SK-N-SH treated with all-trans-retinoic acid at 6 μM for 48 hours (cell line): ENCODE measurements around the gene DLG2.

Experiments used
- BACH2 ChIP-seq: fragments of 250-450 bp; sonication (Bioruptor Pico); IDR thresholded peaks from 2 replicates; pipeline ENCODE4 v1.9.0; 2021; ENCODE audit warnings: mild to moderate bottlenecking, borderline replicate concordance
- CREB5 ChIP-seq: fragments of 250-450 bp; sonication (Bioruptor Pico); IDR thresholded peaks from 2 replicates; pipeline ENCODE4 v1.5.1; 2020; ENCODE audit warnings: low read depth, mild to moderate bottlenecking, moderate library complexity
- ESRRG ChIP-seq: fragments of 250-450 bp; sonication (Bioruptor Pico); IDR thresholded peaks from 2 replicates; pipeline ENCODE4 v1.6.1; 2021; ENCODE audit warnings: mild to moderate bottlenecking
- OSR1 ChIP-seq: fragments of 250-450 bp; sonication (Bioruptor Pico); IDR thresholded peaks from 2 replicates; pipeline ENCODE4 v1.8.0; 2022; ENCODE audit warnings: moderate library complexity, mild to moderate bottlenecking, inconsistent platforms
- PATZ1 ChIP-seq: fragments of 250-450 bp; sonication (Bioruptor Pico); IDR thresholded peaks from 2 replicates; pipeline ENCODE4 v1.8.0; 2020; ENCODE audit warnings: mild to moderate bottlenecking, moderate library complexity, borderline replicate concordance
- POU6F1 ChIP-seq: fragments of 250-450 bp; sonication (Bioruptor Pico); IDR thresholded peaks from 2 replicates; pipeline ENCODE4 v1.8.0; 2021; ENCODE audit warnings: low read depth, mild to moderate bottlenecking, moderate library complexity, borderline replicate concordance
- RARB ChIP-seq: fragments of 250-450 bp; sonication (Bioruptor Pico); IDR thresholded peaks from 2 replicates; pipeline ENCODE4 v1.8.0; 2021; ENCODE audit warnings: mild to moderate bottlenecking, moderate library complexity
- TCF4 ChIP-seq: fragments of 250-450 bp; sonication (Bioruptor Pico); IDR thresholded peaks from 2 replicates; pipeline ENCODE4 v1.8.0; 2021; ENCODE audit warnings: mild to moderate bottlenecking, moderate library complexity, borderline replicate concordance
- TOX ChIP-seq: fragments of 250-450 bp; sonication (Bioruptor Pico); IDR thresholded peaks from 2 replicates; pipeline ENCODE4 v1.8.0; 2021; ENCODE audit warnings: mild to moderate bottlenecking, moderate library complexity, borderline replicate concordance
- TSHZ2 ChIP-seq: fragments of 250-450 bp; sonication (Bioruptor Pico); IDR thresholded peaks from 2 replicates; pipeline ENCODE4 v1.5.0; 2020; ENCODE audit warnings: mild to moderate bottlenecking, moderate library complexity
- ZFP3 ChIP-seq: fragments of 250-450 bp; sonication (Bioruptor Pico); IDR thresholded peaks from 2 replicates; pipeline ENCODE4 v1.5.0; 2020; ENCODE audit warnings: mild to moderate bottlenecking, moderate library complexity
- ZNF565 ChIP-seq: fragments of 450-650 bp; formaldehyde crosslinking; conservative IDR thresholded peaks from 2 replicates; pipeline ENCODE4 v1.5.0; 2020; ENCODE audit warnings: low read depth, mild to moderate bottlenecking, moderate library complexity
- ZNF8 ChIP-seq: fragments of 450-650 bp; formaldehyde crosslinking; IDR thresholded peaks from 2 replicates; pipeline ENCODE4 v1.5.0; 2020; ENCODE audit warnings: mild to moderate bottlenecking, moderate library complexity

- TF ChIP-seq TCF4 (CRISPR knock-in tag): no peak
- no peak for TF ChIP-seq POU6F1 (CRISPR knock-in tag)
- TF ChIP-seq ESRRG (CRISPR knock-in tag): no peak
- TF ChIP-seq BACH2 (CRISPR knock-in tag): no peak
- no peak for TF ChIP-seq OSR1 (CRISPR knock-in tag)
- TF ChIP-seq TSHZ2: no peak
- TF ChIP-seq ZNF8 (CRISPR knock-in tag): no peak
- no peak for TF ChIP-seq ZNF565
- TF ChIP-seq TOX (CRISPR knock-in tag): no peak
- no peak for TF ChIP-seq RARB (CRISPR knock-in tag)
- TF ChIP-seq ZFP3 (CRISPR knock-in tag): no peak
- TF ChIP-seq CREB5 (CRISPR knock-in tag): no peak
- TF ChIP-seq PATZ1: no peak
Observed at GRCh38 chr11:84747871-84748270, 879.3 kb downstream of the DLG2 start.
